ENCODE measurements around the gene NDUFAF5. TPM values are rescaled to one million over a fixed set of nuclear protein-coding genes. Genes with fewer than 3 reads are reported as not detected.

Gene NDUFAF5
- total and polyA plus RNA-seq, 2 of the 8 experiments (the other 6 are each of a cell fraction or from before 2014, with no cell fraction given): 11.8 to 32.3 TPM

- Histone ChIP-seq H2BK20ac (ENCODE audit: low read length) (no peak overlapping the region), H2BK15ac (ENCODE audit: low read length) (no peak overlapping the region), H2AK5ac (ENCODE audit: low read depth, low read length) (no peak overlapping the region), H4K5ac (ENCODE audit: insufficient read length, low read depth, low read length) (no peak overlapping the region), H2BK12ac (ENCODE audit: low read depth, low read length) (no peak overlapping the region), H4K8ac (ENCODE audit: extremely low read depth, insufficient read depth, low read length) (no peak overlapping the region), H3K36me3 (ENCODE audit: control insufficient read depth in 2 of 4, insufficient read depth in 4 of 4, low read length in 3 of 4) (peaks cover 0 to 13% (median 5%) of the 10 kb centered on the region in 4 experiments; a peak in 3 of 8 replicates), H4K91ac (replicated peaks; ENCODE audit: insufficient read length, low read length) (no peak overlapping the region), H2BK120ac (replicated peaks; ENCODE audit: low read depth, low read length) (no peak overlapping the region), H4K20me1 (replicated peaks in 1 of 2; ENCODE audit: control insufficient read depth in 1 of 2, insufficient read depth in 2 of 2, low read length in 2 of 2) (no peaks in the 10 kb centered on the region), H3K4me2 (ENCODE audit: insufficient read depth in 1 of 2, low read depth in 2 of 2, low read length in 2 of 2) (no peak overlapping the region), H3K23me2 (ENCODE audit: low read depth, low read length) (no peaks in the 10 kb centered on the region), H2AFZ (ENCODE audit: low read length) (no peak overlapping the region), H3K18ac (ENCODE audit: extremely low read depth, low read length) (no peak overlapping the region), H2BK5ac (ENCODE audit: low read depth, low read length) (no peak overlapping the region), H3K79me2 (ENCODE audit: control insufficient read depth in 1 of 2, insufficient read depth in 2 of 2, low read length in 2 of 2) (no peaks in the 10 kb centered on the region), H3K4me1 (replicated peaks in 1 of 4; ENCODE audit: control insufficient read depth in 3 of 4, insufficient read depth in 4 of 4, low read length in 3 of 4) (0 out of 7 replicates have a peak, but pooled peaks cover 0 to 2% (median 0%) of the 10 kb centered on the region in 4 experiments), H3K14ac (ENCODE audit: insufficient read length) (no peak overlapping the region), H3K23ac (ENCODE audit: insufficient read length) (no peak overlapping the region), H3K4me3 (ENCODE audit: extremely low read depth in 1 of 4, insufficient read depth in 2 of 4, low read depth in 3 of 4, low read length in 4 of 4) (no peak overlapping the region), H3K27me3 (replicated peaks in 1 of 4; ENCODE audit: control insufficient read depth in 3 of 4, extremely low read depth in 1 of 4, insufficient read depth in 3 of 4, low read length in 3 of 4) (no peaks in the 10 kb centered on the region), H3K9me3 (ENCODE audit: insufficient read depth in 2 of 2, low read depth in 1 of 2, low read length in 1 of 2) (no peaks in the 10 kb centered on the region), H3K79me1 (ENCODE audit: low read depth, low read length) (no peaks in the 10 kb centered on the region), H3K56ac (replicated peaks; ENCODE audit: insufficient read length, low read depth, low read length) (no peak overlapping the region), H3K27ac (ENCODE audit: low read depth, low read length) (no peak overlapping the region), H3K9ac (replicated peaks in 1 of 4; ENCODE audit: extremely low read depth in 1 of 4, low read depth in 3 of 4, low read length in 3 of 4) (no peak overlapping the region), H3K4ac (replicated peaks; ENCODE audit: insufficient read length, low read depth, low read length) (no peak overlapping the region)
- CTCF ChIA-PET (ENCODE audit: partially characterized antibody): interaction anchor here (0.6 to 5.6 kb wide), 12 partner anchors 9 to 232 kb away, joined by 3 to 60 read pairs (median 6); partner anchors contain the start of gene MACROD2
- FAIRE-seq: no peak
- POLR2A ChIA-PET (ENCODE audit: partially characterized antibody): interaction anchor here (0.6 kb wide), 1 partner anchor 53 kb away, joined by 3 read pairs; no protein-coding TSS in a partner anchor
- WGBS, 2 experiments (ENCODE audit: extremely low coverage in 1 of 2, insufficient coverage in 1 of 2, insufficient read length in 1 of 2, insufficient replicate concordance in 2 of 2, low coverage in 1 of 2, low lambda C conversion rate in 2 of 2, missing lambda C conversion rate in 1 of 2): 93% methylated on average over 7 of the region's 7 CpGs; no CpG with 5 or more reads in 1 of the 2 experiments
- TF ChIP-seq ZNF274 (IDR thresholded peaks at IDR 0.05; ENCODE audit: borderline replicate concordance, extremely low read depth, low read length) (no peak), RBBP5 (IDR thresholded peaks at IDR 0.05; ENCODE audit: borderline replicate concordance, low read depth, low read length) (no peak), SIN3A (conservative IDR thresholded peaks at IDR 0.05 in 1 of 2, IDR thresholded peaks at IDR 0.05 in 1 of 2; ENCODE audit: low read depth in 1 of 2, low read length in 2 of 2) (no peak), ASH2L (IDR thresholded peaks at IDR 0.05; ENCODE audit: low read length) (no peak), TCF12 (IDR thresholded peaks at IDR 0.05; ENCODE audit: low read depth, low read length) (no peak), POU5F1 (IDR thresholded peaks at IDR 0.05; ENCODE audit: low read depth, low read length) (no peak), TAF7 (optimal IDR thresholded peaks at IDR 0.05; ENCODE audit: borderline replicate concordance, low read depth, low read length) (no peak), SRF (IDR thresholded peaks at IDR 0.05; ENCODE audit: low read depth, low read length) (no peak), POLR2AphosphoS5 (IDR thresholded peaks at IDR 0.05; ENCODE audit: low read depth, low read length) (no peak), NRF1 (IDR thresholded peaks at IDR 0.05; ENCODE audit: low read depth, low read length) (no peak), GTF2F1 (IDR thresholded peaks at IDR 0.05; ENCODE audit: borderline replicate concordance, low read depth, low read length) (no peak), CBX8 (IDR thresholded peaks at IDR 0.05; ENCODE audit: borderline replicate concordance, low read depth, low read length) (no peak), EP300 (IDR thresholded peaks at IDR 0.05; ENCODE audit: borderline replicate concordance in 1 of 2, low read depth in 2 of 2, low read length in 2 of 2) (no peak)
- DNase-seq (ENCODE audit: low read depth in 1 of 2, low spot score in 2 of 2): no peak
These were observed 37.0 kb downstream of the NDUFAF5 start for GRCh38 chr20:13821876-13822275.
